Left lung (tissue), 10 donors: ENCODE measurements around the gene GPR137C. TPM values are rescaled to one million over a fixed set of nuclear protein-coding genes. Genes with fewer than 3 reads are reported as not detected.

Source experiments
- ATAC-seq: fragments of 200-7000 bp; cut with Tn5 transposase; one replicate; pipeline ENCODE4 v1.9.1; 2020; ENCODE audit warnings: moderate library complexity
- DNase-seq, 4 donors: peaks; one replicate each; pipeline ENCODE4 v3.0.0-alpha.2; 2013 to 2020
- H3K27ac ChIP-seq, 2 donors: fragments of 200-600 bp; sonication (generic) in 1 of 2; one replicate each; pipeline versions ENCODE4 v1.5.0 to v1.8.0; 2020 to 2021
- H3K27me3 ChIP-seq, 2 donors: fragments of 200-600 bp; sonication (generic) in 1 of 2; one replicate each; pipeline versions ENCODE4 v1.5.0 to v1.8.0; 2020 to 2021
- H3K36me3 ChIP-seq, 2 donors: fragments of 200-600 bp; sonication (generic) in 1 of 2; one replicate each; pipeline versions ENCODE4 v1.5.0 to v1.8.0; 2020 to 2021
- H3K4me1 ChIP-seq, 2 donors: fragments of 200-600 bp; one replicate each; pipeline ENCODE4 v1.8.0; 2021
- H3K4me3 ChIP-seq, 2 donors: fragments of 200-600 bp; sonication (generic) in 1 of 2; one replicate each; pipeline versions ENCODE4 v1.5.0 to v1.8.0; 2020 to 2021; ENCODE audit warnings: mild to moderate bottlenecking in 1 of 2
- H3K9me3 ChIP-seq, 2 donors: fragments of 200-600 bp; sonication (generic) in 1 of 2; one replicate each; pipeline versions ENCODE4 v1.5.0 to v1.8.0; 2020 to 2021
- CTCF ChIP-seq, 2 donors: fragments of 200-600 bp; sonication (generic) in 1 of 2; IDR thresholded peaks; one replicate each; pipeline versions ENCODE4 v1.5.0 to v1.8.0; 2021; ENCODE audit warnings: antibody characterized with exemption in 2 of 2
- intact Hi-C, 2 donors: fragments of 100-400 bp; cut with DNase I; formaldehyde crosslinking; loops; one replicate each; pipeline versions ENCODE4 v1.11.2 to v1.14.2; 2022
- polyA plus RNA-seq, 6 donors: library from polyadenylated mRNA; unstranded; fragments of 120-200 nt; gene quantifications; one replicate each; pipeline ENCODE4 v1.2.1, GENCODE V29; 2013; ENCODE audit not compliant: insufficient read length in 6 of 6
- total RNA-seq, 2 donors: library from RNA; stranded (reverse); fragmentation: NEBNext Ultra II Directional; extraction: Animal tissue kit (Norgen Biotek cat#: 25700); gene quantifications; one replicate each; pipeline ENCODE4 v1.2.1, GENCODE V29; 2021
- donor health status: DM: no; HTN: yes; CAD: no.
- donor health status: DM: no; HTN: no; CAD: no.

Gene GPR137C
- total and polyA plus RNA-seq, 8 donors, result 1.8 to 7.6 (median 6.9) TPM

- no peak for DNase-seq
- H3K4me1 ChIP-seq, result no peaks in the 10 kb centered on the region
- H3K27me3 ChIP-seq, result no peaks in the 10 kb centered on the region
- peaks cover 0 to 4% of the 10 kb centered on the region in 2 donors for H3K9me3 ChIP-seq
- ATAC-seq, result no peak
- no peak for TF ChIP-seq CTCF (IDR thresholded peaks at IDR 0.05)
- no peak overlapping the region for H3K4me3 ChIP-seq
- no peak overlapping the region for H3K27ac ChIP-seq
- H3K36me3 ChIP-seq, result peaks cover 0 to 51% of the 10 kb centered on the region in 2 donors
- intact Hi-C loops, result no loop called here
These were observed 87.5 kb downstream of the GPR137C start for GRCh38 chr14:52640137-52640536.

GRCh38 chr14:52641745-52642144, 89.1 kb downstream of the GPR137C start:
- intact Hi-C loops, result no loop called here
- DNase-seq (no peak), ATAC-seq (no peak)
- H3K9me3 ChIP-seq, result peaks cover 0 to 4% of the 10 kb centered on the region in 2 donors
- no peaks in the 10 kb centered on the region for H3K27me3 ChIP-seq
- no peak overlapping the region for H3K4me3 ChIP-seq
- no peaks in the 10 kb centered on the region for H3K4me1 ChIP-seq
- peaks cover 0 to 67% of the 10 kb centered on the region in 2 donors for H3K36me3 ChIP-seq
- no peak overlapping the region for H3K27ac ChIP-seq
- TF ChIP-seq CTCF (IDR thresholded peaks at IDR 0.05), result no peak

GRCh38 chr14:52649511-52649910, 96.9 kb downstream of the GPR137C start:
- intact Hi-C loops, result no loop called here
- H3K9me3 ChIP-seq, result no peaks in the 10 kb centered on the region

GRCh38 chr14:52650774-52651173, 98.1 kb downstream of the GPR137C start:
- Histone ChIP-seq H3K4me1 (no peaks in the 10 kb centered on the region), H3K27ac (no peak overlapping the region), H3K4me3 (no peak overlapping the region), H3K9me3 (no peaks in the 10 kb centered on the region), H3K36me3 (peaks cover 0 to 66% of the 10 kb centered on the region in 2 donors), H3K27me3 (no peaks in the 10 kb centered on the region)
- ATAC-seq (no peak), DNase-seq (no peak)
- TF ChIP-seq CTCF (IDR thresholded peaks at IDR 0.05), result no peak
- intact Hi-C loops, result no loop called here

More at GRCh38 chr14:52649511-52649910, 96.9 kb downstream of the GPR137C start:
- Histone ChIP-seq H3K36me3 (peaks cover 0 to 66% of the 10 kb centered on the region in 2 donors), H3K27ac (no peak overlapping the region), H3K27me3 (no peaks in the 10 kb centered on the region), H3K4me1 (no peaks in the 10 kb centered on the region), H3K4me3 (no peak overlapping the region)
- DNase-seq, result no peak
- no peak for TF ChIP-seq CTCF (IDR thresholded peaks at IDR 0.05)
- ATAC-seq, result no peak

- H3K36me3 ChIP-seq, result peaks cover 0 to 61% of the 10 kb centered on the region in 2 donors
- TF ChIP-seq CTCF (IDR thresholded peaks at IDR 0.05), result no peak
- H3K4me1 ChIP-seq, result no peaks in the 10 kb centered on the region
- no peak for DNase-seq
- H3K9me3 ChIP-seq, result no peaks in the 10 kb centered on the region
- ATAC-seq, result no peak
- intact Hi-C loops, result no loop called here
- no peaks in the 10 kb centered on the region for H3K27me3 ChIP-seq
- H3K27ac ChIP-seq, result no peak overlapping the region
- no peak overlapping the region for H3K4me3 ChIP-seq
These were observed 104.3 kb downstream of the GPR137C start for GRCh38 chr14:52656905-52657304.
